Testis (tissue), 2 donors: ENCODE results near the gene AMBRA1.

Experiments used
- POLR2A ChIP-seq: fragments of 450-650 bp; IDR thresholded peaks from one replicate; pipeline ENCODE4 v1.6.1; 2017; ENCODE audit warnings: antibody characterized with exemption, mild to moderate bottlenecking, moderate library complexity
- TF ChIP-seq, protein P1 (sequence below), 3 experiments: fragments of 450-650 bp in 2 of 3; fragments of 200-600 bp in 1 of 3; sonication (generic) in 1 of 3; IDR thresholded peaks; one replicate each; pipeline ENCODE4 v1.5.1; 2016 to 2019; ENCODE audit warnings: antibody characterized with exemption in 3 of 3, mild to moderate bottlenecking in 2 of 3, moderate library complexity in 1 of 3

DNA sequence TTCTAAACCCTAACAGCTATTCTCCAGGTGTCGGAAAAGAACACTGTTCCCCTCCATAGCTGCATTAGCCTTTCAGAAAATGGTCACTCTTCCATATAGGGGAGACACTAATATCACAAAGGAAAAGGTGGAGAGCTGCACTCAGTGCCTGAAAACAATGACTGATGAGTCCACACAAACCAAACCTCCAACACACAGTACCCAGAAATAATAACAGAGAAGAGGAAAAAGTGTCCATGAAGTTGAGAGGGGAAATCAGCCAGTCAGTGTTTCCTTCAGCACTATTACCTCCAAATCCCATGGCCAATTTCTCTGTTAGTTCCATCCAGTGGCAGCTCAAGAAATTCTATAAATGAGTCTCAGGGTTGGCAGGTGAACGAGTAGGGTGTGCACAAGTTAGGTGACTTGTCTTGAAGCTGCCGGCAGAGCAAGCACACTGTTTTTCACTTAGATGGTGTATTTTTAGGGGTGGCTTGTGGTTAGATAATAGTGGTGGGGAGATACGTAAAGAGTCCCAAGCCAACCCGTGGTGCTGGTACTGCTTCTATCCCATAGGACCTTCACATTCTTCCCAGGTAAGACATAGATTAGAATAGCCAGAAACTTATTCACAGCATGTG is 117.8 kb downstream of the AMBRA1 start:
- TF ChIP-seq, protein P1, sequence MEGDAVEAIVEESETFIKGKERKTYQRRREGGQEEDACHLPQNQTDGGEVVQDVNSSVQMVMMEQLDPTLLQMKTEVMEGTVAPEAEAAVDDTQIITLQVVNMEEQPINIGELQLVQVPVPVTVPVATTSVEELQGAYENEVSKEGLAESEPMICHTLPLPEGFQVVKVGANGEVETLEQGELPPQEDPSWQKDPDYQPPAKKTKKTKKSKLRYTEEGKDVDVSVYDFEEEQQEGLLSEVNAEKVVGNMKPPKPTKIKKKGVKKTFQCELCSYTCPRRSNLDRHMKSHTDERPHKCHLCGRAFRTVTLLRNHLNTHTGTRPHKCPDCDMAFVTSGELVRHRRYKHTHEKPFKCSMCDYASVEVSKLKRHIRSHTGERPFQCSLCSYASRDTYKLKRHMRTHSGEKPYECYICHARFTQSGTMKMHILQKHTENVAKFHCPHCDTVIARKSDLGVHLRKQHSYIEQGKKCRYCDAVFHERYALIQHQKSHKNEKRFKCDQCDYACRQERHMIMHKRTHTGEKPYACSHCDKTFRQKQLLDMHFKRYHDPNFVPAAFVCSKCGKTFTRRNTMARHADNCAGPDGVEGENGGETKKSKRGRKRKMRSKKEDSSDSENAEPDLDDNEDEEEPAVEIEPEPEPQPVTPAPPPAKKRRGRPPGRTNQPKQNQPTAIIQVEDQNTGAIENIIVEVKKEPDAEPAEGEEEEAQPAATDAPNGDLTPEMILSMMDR (IDR thresholded peaks at IDR 0.05): no peak
- TF ChIP-seq POLR2A: no peak
